A673 (cell line): Measurements from ENCODE around the gene MAP7. TPM values are rescaled to one million over a fixed set of nuclear protein-coding genes. Genes with fewer than 3 reads are reported as not detected.

Experiments
- BruUV-seq: library from RNA; stranded (reverse); fragments of 400-500 nt; replicated peaks from 2 replicates; lab custom pipeline; 2021; lab: Mats Ljungman, UMichigan
- CTCF ChIA-PET: fragments of 300-600 bp; sonication (Branson Sonifier 250); formaldehyde crosslinking; loops from one replicate; lab custom pipeline; 2022; ENCODE audit warnings: antibody characterized with exemption; lab: Charles Lee
- POLR2A ChIA-PET: fragments of 300-600 bp; sonication (Branson Sonifier 250); formaldehyde crosslinking; loops from one replicate; lab custom pipeline; 2022; ENCODE audit warnings: antibody characterized with exemption; ENCODE audit not compliant: low non-redundant PET; lab: Charles Lee
- DNase-seq: peaks from one replicate; pipeline ENCODE4 v3.0.0-alpha.2; 2015; ENCODE audit warnings: low spot score
- H3K27ac ChIP-seq: fragments of 200-600 bp; sonication (generic); 2 replicates; pipeline ENCODE4 v1.5.1; 2016; ENCODE audit warnings: mixed run types, low read depth, mild to moderate bottlenecking, mixed read lengths, antibody characterized with exemption, low read length; ENCODE audit not compliant: poor library complexity, severe bottlenecking
- H3K27me3 ChIP-seq: fragments of 200-600 bp; sonication (generic); replicated peaks from 2 replicates; pipeline ENCODE4 v1.6.1; 2017; ENCODE audit warnings: mixed run types, low read depth, mild to moderate bottlenecking, mixed read lengths, antibody characterized with exemption, low read length; ENCODE audit not compliant: insufficient read depth, poor library complexity
- H3K36me3 ChIP-seq: fragments of 200-600 bp; sonication (generic); 2 replicates; pipeline ENCODE4 v1.6.1; 2016; ENCODE audit warnings: mixed run types, mild to moderate bottlenecking, mixed read lengths, antibody characterized with exemption, low read length; ENCODE audit not compliant: insufficient read depth, poor library complexity, severe bottlenecking
- H3K4me1 ChIP-seq: fragments of 200-600 bp; sonication (generic); 2 replicates; pipeline ENCODE4 v1.6.1; 2017; ENCODE audit warnings: mixed run types, mild to moderate bottlenecking, mixed read lengths, antibody characterized with exemption, low read length; ENCODE audit not compliant: insufficient read depth, poor library complexity, severe bottlenecking
- H3K4me3 ChIP-seq: fragments of 200-600 bp; sonication (generic); 2 replicates; pipeline ENCODE4 v1.5.1; 2016; ENCODE audit warnings: low read depth, mixed run types, mild to moderate bottlenecking, mixed read lengths, low read length; ENCODE audit not compliant: poor library complexity, severe bottlenecking
- H3K9me3 ChIP-seq: fragments of 200-600 bp; sonication (generic); 2 replicates; pipeline ENCODE4 v1.6.1; 2016; ENCODE audit warnings: mixed run types, low read depth, mild to moderate bottlenecking, mixed read lengths, antibody characterized with exemption, low read length; ENCODE audit not compliant: poor library complexity, severe bottlenecking
- EZH2 ChIP-seq: fragments of 200-600 bp; sonication (generic); IDR thresholded peaks from 2 replicates; pipeline ENCODE4 v1.6.1; 2017; ENCODE audit warnings: borderline replicate concordance, low read depth, mild to moderate bottlenecking, mixed read lengths, antibody characterized with exemption, low read length; ENCODE audit not compliant: poor library complexity, severe bottlenecking
- intact Hi-C: fragments of 100-400 bp; cut with micrococcal nuclease; formaldehyde crosslinking; loops from one replicate; pipeline ENCODE4 v1.10.0; 2022; ENCODE audit not compliant: unreplicated experiment
- total RNA-seq: library from RNA; stranded (reverse); gene quantifications from 2 replicates; pipeline ENCODE4 v1.2.3, GENCODE V29; 2021
- TF ChIP-seq, protein P1 (sequence below): fragments of 300-800, 200-600 bp; sonication (generic); conservative IDR thresholded peaks from 2 replicates; pipeline ENCODE4 v1.5.1; 2017; ENCODE audit warnings: low read depth, mild to moderate bottlenecking, antibody characterized with exemption, low read length, moderate library complexity, mixed read lengths

Gene MAP7
- total RNA-seq, 1 experiment from 2014 or later = 0.09 TPM

DNA sequence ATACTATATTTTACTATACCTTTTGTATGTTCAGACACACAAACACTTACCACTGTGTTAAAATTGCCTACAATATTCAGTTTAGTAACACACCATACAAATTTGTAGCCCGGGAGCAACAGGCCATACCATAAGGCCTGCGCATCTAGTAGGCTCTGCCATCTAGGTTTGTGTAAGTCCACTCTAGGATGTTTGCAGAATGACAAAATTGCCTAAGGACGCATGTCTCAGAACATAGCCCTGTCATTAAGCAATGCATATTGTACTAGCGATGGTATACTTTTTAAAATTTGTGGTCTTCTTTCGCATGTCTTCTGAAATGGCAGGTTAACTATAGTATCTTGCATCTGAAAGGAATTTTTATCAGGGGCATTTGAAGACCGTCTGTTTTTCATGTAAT is 26.6 kb upstream of the MAP7 start:
- CTCF ChIA-PET = no interaction called here

DNA sequence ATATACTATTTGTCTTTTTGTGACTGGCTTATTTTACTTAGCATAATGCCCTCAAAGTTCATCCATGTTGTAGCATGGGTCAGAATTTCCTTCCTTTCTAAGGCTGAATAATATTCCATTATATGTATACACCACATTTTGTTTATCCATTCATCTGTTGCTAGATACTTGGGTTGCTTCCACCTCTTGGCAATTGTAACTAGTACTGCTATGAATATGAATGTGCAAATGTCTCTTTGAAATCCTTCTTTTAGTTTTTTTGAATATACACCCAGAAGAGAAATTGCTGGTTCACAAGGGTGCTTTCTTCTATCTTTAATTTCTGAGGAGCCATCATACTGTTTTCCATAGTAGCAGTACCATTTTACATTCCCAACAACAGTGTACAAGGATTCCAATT is 21.3 kb upstream of the MAP7 start:
- Histone ChIP-seq H3K4me3 (no peak overlapping the region), H3K4me1 (peaks cover 4% of the 10 kb centered on the region), H3K27ac (no peak overlapping the region), H3K27me3 (no peaks in the 10 kb centered on the region), H3K9me3 (peaks cover 10% of the 10 kb centered on the region), H3K36me3 (no peaks in the 10 kb centered on the region)
- BruUV-seq = no TSS peak
- no peak for DNase-seq
- ChIA-PET CTCF (no interaction called here), POLR2A (no interaction called here)
- no peak for TF ChIP-seq EZH2
- TF ChIP-seq, protein P1, sequence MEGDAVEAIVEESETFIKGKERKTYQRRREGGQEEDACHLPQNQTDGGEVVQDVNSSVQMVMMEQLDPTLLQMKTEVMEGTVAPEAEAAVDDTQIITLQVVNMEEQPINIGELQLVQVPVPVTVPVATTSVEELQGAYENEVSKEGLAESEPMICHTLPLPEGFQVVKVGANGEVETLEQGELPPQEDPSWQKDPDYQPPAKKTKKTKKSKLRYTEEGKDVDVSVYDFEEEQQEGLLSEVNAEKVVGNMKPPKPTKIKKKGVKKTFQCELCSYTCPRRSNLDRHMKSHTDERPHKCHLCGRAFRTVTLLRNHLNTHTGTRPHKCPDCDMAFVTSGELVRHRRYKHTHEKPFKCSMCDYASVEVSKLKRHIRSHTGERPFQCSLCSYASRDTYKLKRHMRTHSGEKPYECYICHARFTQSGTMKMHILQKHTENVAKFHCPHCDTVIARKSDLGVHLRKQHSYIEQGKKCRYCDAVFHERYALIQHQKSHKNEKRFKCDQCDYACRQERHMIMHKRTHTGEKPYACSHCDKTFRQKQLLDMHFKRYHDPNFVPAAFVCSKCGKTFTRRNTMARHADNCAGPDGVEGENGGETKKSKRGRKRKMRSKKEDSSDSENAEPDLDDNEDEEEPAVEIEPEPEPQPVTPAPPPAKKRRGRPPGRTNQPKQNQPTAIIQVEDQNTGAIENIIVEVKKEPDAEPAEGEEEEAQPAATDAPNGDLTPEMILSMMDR = no peak
- intact Hi-C loops = no loop called here

More for the DNA sequence above, 26.6 kb upstream of the MAP7 start:
- H3K27ac ChIP-seq = no peak overlapping the region
- H3K27me3 ChIP-seq = no peaks in the 10 kb centered on the region
- DNase-seq = no peak
- H3K4me1 ChIP-seq = no peaks in the 10 kb centered on the region
- TF ChIP-seq, protein P1 = no peak
- TF ChIP-seq EZH2 = no peak
- H3K4me3 ChIP-seq = no peak overlapping the region
- POLR2A ChIA-PET = no interaction called here
- intact Hi-C loops = no loop called here
- peaks cover under 1% of the 10 kb centered on the region for H3K9me3 ChIP-seq
- BruUV-seq = no TSS peak
- H3K36me3 ChIP-seq = no peaks in the 10 kb centered on the region

DNA sequence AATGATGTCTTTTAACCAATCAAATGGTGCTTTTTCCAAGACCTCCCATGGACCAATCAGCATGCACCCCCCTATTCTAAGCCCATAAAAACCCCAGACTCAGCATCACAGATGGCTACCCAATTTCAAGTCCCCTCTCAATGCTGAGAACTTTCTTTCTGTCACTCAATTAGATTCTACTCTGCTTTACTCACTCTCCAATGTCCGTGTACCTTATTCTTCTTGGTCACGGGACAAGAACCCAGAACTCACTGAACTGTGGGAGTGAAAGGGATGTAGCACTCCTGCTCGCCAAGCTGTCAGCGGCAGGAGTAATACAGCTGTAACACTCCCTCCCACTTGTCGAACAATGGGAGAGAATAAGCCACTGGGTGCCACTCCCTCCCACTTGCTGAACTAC is 20.8 kb upstream of the MAP7 start:
- no TSS peak for BruUV-seq
- peaks cover 10% of the 10 kb centered on the region for H3K9me3 ChIP-seq
- no peaks in the 10 kb centered on the region for H3K27me3 ChIP-seq
- intact Hi-C loops = no loop called here
- POLR2A ChIA-PET = no interaction called here
- TF ChIP-seq, protein P1 = no peak
- no peak for TF ChIP-seq EZH2
- peaks cover 4% of the 10 kb centered on the region for H3K4me1 ChIP-seq
- CTCF ChIA-PET = no interaction called here
- H3K27ac ChIP-seq = no peak overlapping the region
- DNase-seq = no peak
- H3K36me3 ChIP-seq = no peaks in the 10 kb centered on the region
- H3K4me3 ChIP-seq = no peak overlapping the region
